GM18508 (cell line): Measurements from ENCODE around the gene CHIT1.

Experiments
- ATAC-seq: cut with Tn5 transposase; IDR thresholded peaks from one replicate; pipeline ENCODE4 v1.9.1; 2021; ENCODE audit warnings: moderate number of reproducible peaks; ENCODE audit not compliant: insufficient read depth, unreplicated experiment

The CHIT1 gene

DNA sequence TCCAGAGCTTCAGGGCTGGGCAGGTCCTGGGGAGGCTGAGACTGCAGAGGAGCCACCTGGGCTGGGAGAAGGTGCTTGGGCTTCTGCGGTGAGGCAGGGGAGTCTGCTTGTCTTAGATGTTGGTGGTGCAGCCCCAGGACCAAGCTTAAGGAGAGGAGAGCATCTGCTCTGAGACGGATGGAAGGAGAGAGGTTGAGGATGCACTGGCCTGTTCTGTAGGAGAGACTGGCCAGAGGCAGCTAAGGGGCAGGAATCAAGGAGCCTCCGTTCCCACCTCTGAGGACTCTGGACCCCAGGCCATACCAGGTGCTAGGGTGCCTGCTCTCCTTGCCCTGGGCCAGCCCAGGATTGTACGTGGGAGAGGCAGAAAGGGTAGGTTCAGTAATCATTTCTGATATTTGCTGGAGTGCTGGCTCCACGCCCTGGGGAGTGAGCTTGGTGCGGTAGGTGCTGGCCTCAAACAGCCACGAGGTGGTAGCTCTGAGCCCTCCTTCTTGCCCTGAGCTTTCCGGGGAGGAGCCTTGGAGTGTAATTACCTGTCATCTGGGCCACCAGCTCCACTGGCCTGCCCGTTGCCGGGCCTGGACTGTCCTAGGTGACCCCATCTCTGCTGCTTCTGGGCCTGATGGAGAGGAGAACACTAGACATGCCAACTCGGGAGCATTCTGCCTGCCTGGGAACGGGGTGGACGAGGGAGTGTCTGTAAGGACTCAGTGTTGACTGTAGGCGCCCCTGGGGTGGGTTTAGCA is 63.1 kb downstream of the CHIT1 start:
- ATAC-seq: no peak
